ENCODE measurements around the gene ZXDB.
"Not testable (repeated sequence)": the region's sequence is repeated elsewhere in the genome, so short reads cannot be mapped to it uniquely, and the experiment has no call there.

DNA sequence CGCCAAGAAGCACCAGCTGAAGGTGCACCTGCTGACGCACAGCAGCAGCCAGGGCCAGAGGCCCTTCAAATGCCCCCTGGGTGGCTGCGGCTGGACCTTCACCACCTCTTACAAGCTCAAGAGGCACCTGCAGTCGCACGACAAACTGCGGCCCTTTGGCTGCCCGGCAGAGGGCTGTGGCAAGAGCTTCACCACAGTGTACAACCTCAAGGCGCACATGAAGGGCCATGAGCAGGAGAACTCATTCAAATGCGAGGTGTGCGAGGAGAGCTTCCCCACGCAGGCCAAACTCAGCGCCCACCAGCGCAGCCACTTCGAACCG lies 1.0 kb downstream of the ZXDB start:
- TF ChIP-seq, protein P1, sequence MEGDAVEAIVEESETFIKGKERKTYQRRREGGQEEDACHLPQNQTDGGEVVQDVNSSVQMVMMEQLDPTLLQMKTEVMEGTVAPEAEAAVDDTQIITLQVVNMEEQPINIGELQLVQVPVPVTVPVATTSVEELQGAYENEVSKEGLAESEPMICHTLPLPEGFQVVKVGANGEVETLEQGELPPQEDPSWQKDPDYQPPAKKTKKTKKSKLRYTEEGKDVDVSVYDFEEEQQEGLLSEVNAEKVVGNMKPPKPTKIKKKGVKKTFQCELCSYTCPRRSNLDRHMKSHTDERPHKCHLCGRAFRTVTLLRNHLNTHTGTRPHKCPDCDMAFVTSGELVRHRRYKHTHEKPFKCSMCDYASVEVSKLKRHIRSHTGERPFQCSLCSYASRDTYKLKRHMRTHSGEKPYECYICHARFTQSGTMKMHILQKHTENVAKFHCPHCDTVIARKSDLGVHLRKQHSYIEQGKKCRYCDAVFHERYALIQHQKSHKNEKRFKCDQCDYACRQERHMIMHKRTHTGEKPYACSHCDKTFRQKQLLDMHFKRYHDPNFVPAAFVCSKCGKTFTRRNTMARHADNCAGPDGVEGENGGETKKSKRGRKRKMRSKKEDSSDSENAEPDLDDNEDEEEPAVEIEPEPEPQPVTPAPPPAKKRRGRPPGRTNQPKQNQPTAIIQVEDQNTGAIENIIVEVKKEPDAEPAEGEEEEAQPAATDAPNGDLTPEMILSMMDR (IDR thresholded peaks at IDR 0.05; ENCODE audit: poor library complexity) = not testable (repeated sequence)
- not testable (repeated sequence) for TF ChIP-seq EZH2 (IDR thresholded peaks at IDR 0.05; ENCODE audit: borderline replicate concordance); EZH2phosphoT487 (IDR thresholded peaks at IDR 0.05; ENCODE audit: low read depth, severe bottlenecking, unreplicated experiment)

All from hepatocyte (in vitro differentiated cells).